ENCODE results near the gene DDRGK1. TPM values are rescaled to one million over a fixed set of nuclear protein-coding genes. Genes with fewer than 3 reads are reported as not detected.

DDRGK1 gene
- total and polyA plus RNA-seq, 2 experiments from 2014 or later = 48.1 to 107 TPM

DNA sequence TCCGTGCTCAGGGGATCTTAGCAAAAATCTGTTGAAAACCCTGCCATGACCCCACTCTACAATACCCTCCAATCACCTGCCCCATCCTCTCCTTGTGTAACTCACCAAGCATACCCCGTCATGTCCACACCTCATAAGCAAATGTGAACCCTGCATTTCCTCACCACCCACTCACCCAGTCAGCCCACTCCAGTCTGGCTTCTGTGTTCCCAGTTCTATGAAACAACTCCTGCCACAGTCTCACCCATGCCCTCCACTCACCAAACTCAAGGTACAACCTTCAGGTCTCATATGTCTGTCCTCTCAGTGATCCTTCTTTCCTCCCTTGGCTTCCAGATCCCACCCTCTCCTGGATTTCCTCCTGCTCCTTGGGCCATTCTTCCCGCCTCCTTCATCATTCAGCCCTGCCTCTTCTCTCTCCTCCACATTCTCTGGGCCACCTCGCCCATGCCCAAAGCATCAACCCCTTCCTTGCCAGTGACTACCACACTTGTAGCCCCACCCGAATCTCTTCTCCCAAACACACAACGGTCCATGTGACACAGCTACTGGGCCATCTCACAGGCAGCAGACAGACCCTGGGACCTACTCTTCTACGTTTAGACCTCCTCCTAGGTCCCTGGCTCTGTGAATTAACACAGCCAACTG lies 8.8 kb downstream of the DDRGK1 start:
- Histone ChIP-seq H3K4me1 (ENCODE audit: low read depth) (no peaks in the 10 kb centered on the region), H3K27ac (no peak overlapping the region), H3K9me3 (ENCODE audit: low read depth) (no peaks in the 10 kb centered on the region), H3K4me3 (no peak overlapping the region), H3K27me3 (no peaks in the 10 kb centered on the region), H3K36me3 (peaks cover 35% of the 10 kb centered on the region)
- no peak for DNase-seq (ENCODE audit: low read depth in 1 of 2, low spot score in 1 of 2)
- TF ChIP-seq, protein P1, sequence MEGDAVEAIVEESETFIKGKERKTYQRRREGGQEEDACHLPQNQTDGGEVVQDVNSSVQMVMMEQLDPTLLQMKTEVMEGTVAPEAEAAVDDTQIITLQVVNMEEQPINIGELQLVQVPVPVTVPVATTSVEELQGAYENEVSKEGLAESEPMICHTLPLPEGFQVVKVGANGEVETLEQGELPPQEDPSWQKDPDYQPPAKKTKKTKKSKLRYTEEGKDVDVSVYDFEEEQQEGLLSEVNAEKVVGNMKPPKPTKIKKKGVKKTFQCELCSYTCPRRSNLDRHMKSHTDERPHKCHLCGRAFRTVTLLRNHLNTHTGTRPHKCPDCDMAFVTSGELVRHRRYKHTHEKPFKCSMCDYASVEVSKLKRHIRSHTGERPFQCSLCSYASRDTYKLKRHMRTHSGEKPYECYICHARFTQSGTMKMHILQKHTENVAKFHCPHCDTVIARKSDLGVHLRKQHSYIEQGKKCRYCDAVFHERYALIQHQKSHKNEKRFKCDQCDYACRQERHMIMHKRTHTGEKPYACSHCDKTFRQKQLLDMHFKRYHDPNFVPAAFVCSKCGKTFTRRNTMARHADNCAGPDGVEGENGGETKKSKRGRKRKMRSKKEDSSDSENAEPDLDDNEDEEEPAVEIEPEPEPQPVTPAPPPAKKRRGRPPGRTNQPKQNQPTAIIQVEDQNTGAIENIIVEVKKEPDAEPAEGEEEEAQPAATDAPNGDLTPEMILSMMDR (IDR thresholded peaks at IDR 0.05; ENCODE audit: low read depth, low read length) = no peak

- H3K4me3 ChIP-seq = no peak overlapping the region
- H3K27ac ChIP-seq = no peak overlapping the region
- no peaks in the 10 kb centered on the region for H3K9me3 ChIP-seq (ENCODE audit: low read depth)
- peaks cover 29% of the 10 kb centered on the region for H3K36me3 ChIP-seq
- TF ChIP-seq, protein P1 (IDR thresholded peaks at IDR 0.05; ENCODE audit: low read depth, low read length) = no peak
- no peaks in the 10 kb centered on the region for H3K4me1 ChIP-seq (ENCODE audit: low read depth)
- H3K27me3 ChIP-seq = no peaks in the 10 kb centered on the region
- DNase-seq (ENCODE audit: low read depth in 1 of 2, low spot score in 1 of 2) = no peak
Measured at GRCh38 chr20:3194617-3195280, 9.7 kb downstream of the DDRGK1 start.

- H3K4me3 ChIP-seq = no peak overlapping the region
- no peak for DNase-seq (ENCODE audit: low read depth in 1 of 2, low spot score in 1 of 2)
- peaks cover 24% of the 10 kb centered on the region for H3K36me3 ChIP-seq
- no peaks in the 10 kb centered on the region for H3K9me3 ChIP-seq (ENCODE audit: low read depth)
- TF ChIP-seq, protein P1 (IDR thresholded peaks at IDR 0.05; ENCODE audit: low read depth, low read length) = no peak
- no peak overlapping the region for H3K27ac ChIP-seq
- H3K27me3 ChIP-seq = no peaks in the 10 kb centered on the region
- H3K4me1 ChIP-seq (ENCODE audit: low read depth) = no peaks in the 10 kb centered on the region
Measured at GRCh38 chr20:3193806-3194616, 10.5 kb downstream of the DDRGK1 start.

GRCh38 chr20:3192226-3193015 lies 12.1 kb downstream of the DDRGK1 start:
- Histone ChIP-seq H3K36me3 (peaks cover 22% of the 10 kb centered on the region), H3K9me3 (ENCODE audit: low read depth) (no peaks in the 10 kb centered on the region)

More at GRCh38 chr20:3192226-3193015, 12.1 kb downstream of the DDRGK1 start:
- Histone ChIP-seq H3K4me1 (ENCODE audit: low read depth) (no peaks in the 10 kb centered on the region), H3K27ac (no peak overlapping the region), H3K4me3 (no peak overlapping the region), H3K27me3 (no peaks in the 10 kb centered on the region)
- TF ChIP-seq, protein P1 (IDR thresholded peaks at IDR 0.05; ENCODE audit: low read depth, low read length) = no peak
- DNase-seq (ENCODE audit: low read depth in 1 of 2, low spot score in 1 of 2) = no peak

All from cardiac muscle cell (in vitro differentiated cells and primary cell).